Naive B cell (primary cell): ENCODE data around the gene ABCB9. TPM values are rescaled to one million over a fixed set of nuclear protein-coding genes. Genes with fewer than 3 reads are reported as not detected.
A peak's percentile ranks its signal among the peaks of the same experiment; 100 is the strongest.

Experiments used
- ATAC-seq, 2 donors: fragments of 150-1000 bp; cut with Tn5 transposase; 2 replicates each; pipeline ENCODE4 v1.10.0; 2021; ENCODE audit warnings: low read depth in 2 of 2, mild to moderate bottlenecking in 2 of 2, moderate library complexity in 2 of 2
- DNase-seq: peaks from one replicate; pipeline ENCODE4 v3.0.0; 2022
- H3K27ac Mint-ChIP-seq, 6 donors: one replicate each; pipeline ENCODE4 v1.8.0; 2020 to 2022; ENCODE audit warnings: mild to moderate bottlenecking in 6 of 6, mixed read lengths in 6 of 6, moderate library complexity in 5 of 6, inconsistent platforms in 2 of 6
- H3K27me3 Mint-ChIP-seq, 3 donors: one replicate each; pipeline ENCODE4 v1.8.0; 2021 to 2022; ENCODE audit warnings: mixed read lengths in 3 of 3, mild to moderate bottlenecking in 1 of 3
- H3K36me3 Mint-ChIP-seq, 2 donors: one replicate each; pipeline ENCODE4 v1.8.0; 2020 to 2022; ENCODE audit warnings: mixed read lengths in 2 of 2, inconsistent platforms in 1 of 2, mild to moderate bottlenecking in 1 of 2
- H3K4me1 Mint-ChIP-seq, 3 donors: one replicate each; pipeline ENCODE4 v1.8.0; 2020 to 2022; ENCODE audit warnings: mixed read lengths in 3 of 3, inconsistent platforms in 1 of 3, mild to moderate bottlenecking in 1 of 3, moderate library complexity in 1 of 3
- H3K4me3 Mint-ChIP-seq, 8 donors: one replicate each; pipeline ENCODE4 v1.8.0; 2020 to 2022; ENCODE audit warnings: mild to moderate bottlenecking in 8 of 8, mixed read lengths in 8 of 8, moderate library complexity in 8 of 8, inconsistent platforms in 2 of 8
- H3K9me3 Mint-ChIP-seq, 7 donors: one replicate each; pipeline ENCODE4 v1.8.0; 2020 to 2022; ENCODE audit warnings: mixed read lengths in 7 of 7, mild to moderate bottlenecking in 5 of 7, inconsistent platforms in 2 of 7, moderate library complexity in 1 of 7
- polyA plus RNA-seq, 6 donors: library from polyadenylated mRNA; unstranded; fragments of 300-500 nt; fragmentation: Illumina TruSeq; gene quantifications; one replicate each; pipeline ENCODE4 v1.2.3, GENCODE V29; 2021; ENCODE audit warnings: low read depth in 6 of 6

Gene ABCB9
- polyA plus RNA-seq, 6 donors from 2014 or later, result 0.18 to 0.59 (median 0.31) TPM; not detected in 1

GRCh38 chr12:122989874-122990419 lies 23.7 kb upstream of the ABCB9 start:
- Mint-ChIP-seq H3K27me3 (no peaks in the 10 kb centered on the region), H3K36me3 (peaks cover 0 to 5% of the 10 kb centered on the region in 2 donors), H3K4me3 (no peak overlapping the region), H3K9me3 (no peaks in the 10 kb centered on the region), H3K27ac (no peak overlapping the region), H3K4me1 (peaks cover 0 to 5% (median 4%) of the 10 kb centered on the region in 3 donors)
- ATAC-seq (no peak), DNase-seq (no peak)

- ATAC-seq, result no peak
These were observed 23.1 kb upstream of the ABCB9 start for GRCh38 chr12:122989225-122989839.

DNA sequence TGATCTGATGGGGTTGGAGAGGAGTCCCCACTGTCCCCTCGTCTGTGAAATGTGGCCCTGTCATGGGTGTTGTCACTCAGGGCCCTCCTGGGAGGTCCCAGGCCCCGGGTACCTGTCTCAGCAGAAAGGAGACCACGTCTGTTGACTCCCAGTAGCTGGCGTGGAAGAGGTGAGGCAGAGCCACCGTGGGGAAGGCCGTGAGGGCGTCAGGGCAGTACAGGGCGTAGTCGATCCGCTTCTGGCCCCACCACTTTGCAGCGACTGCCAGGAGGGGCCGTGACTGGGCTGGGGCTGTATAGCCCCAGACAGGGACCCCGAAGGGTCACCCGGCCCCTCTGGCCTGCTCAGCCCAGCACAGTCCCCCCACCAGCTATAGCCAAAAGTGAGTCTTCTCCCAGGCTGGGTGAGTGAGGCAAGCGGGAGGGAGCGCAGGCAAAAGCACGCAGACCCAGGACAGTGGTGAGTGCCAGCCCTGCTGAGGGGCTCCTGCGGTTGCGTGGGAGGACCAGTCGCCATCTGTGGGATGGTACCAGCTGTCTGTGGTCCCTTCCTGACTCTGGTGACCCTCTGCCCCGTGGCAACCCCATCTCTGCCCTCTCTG lies 22.4 kb upstream of the ABCB9 start:
- DNase-seq (no peak), ATAC-seq (no peak)
- peaks cover 0 to 8% of the 10 kb centered on the region in 2 donors for H3K36me3 Mint-ChIP-seq
- H3K9me3 Mint-ChIP-seq, result no peaks in the 10 kb centered on the region
- no peak overlapping the region for H3K27ac Mint-ChIP-seq
- no peak overlapping the region for H3K4me3 Mint-ChIP-seq
- peaks cover 2 to 16% (median 11%) of the 10 kb centered on the region in 3 donors for H3K4me1 Mint-ChIP-seq
- no peaks in the 10 kb centered on the region for H3K27me3 Mint-ChIP-seq

More at GRCh38 chr12:122989225-122989839, 23.1 kb upstream of the ABCB9 start:
- Mint-ChIP-seq H3K36me3 (peaks cover 0 to 8% of the 10 kb centered on the region in 2 donors), H3K27me3 (no peaks in the 10 kb centered on the region), H3K4me3 (no peak overlapping the region), H3K9me3 (no peaks in the 10 kb centered on the region), H3K27ac (no peak overlapping the region), H3K4me1 (peaks cover 0 to 10% (median 7%) of the 10 kb centered on the region in 3 donors)
- DNase-seq, result no peak

DNA sequence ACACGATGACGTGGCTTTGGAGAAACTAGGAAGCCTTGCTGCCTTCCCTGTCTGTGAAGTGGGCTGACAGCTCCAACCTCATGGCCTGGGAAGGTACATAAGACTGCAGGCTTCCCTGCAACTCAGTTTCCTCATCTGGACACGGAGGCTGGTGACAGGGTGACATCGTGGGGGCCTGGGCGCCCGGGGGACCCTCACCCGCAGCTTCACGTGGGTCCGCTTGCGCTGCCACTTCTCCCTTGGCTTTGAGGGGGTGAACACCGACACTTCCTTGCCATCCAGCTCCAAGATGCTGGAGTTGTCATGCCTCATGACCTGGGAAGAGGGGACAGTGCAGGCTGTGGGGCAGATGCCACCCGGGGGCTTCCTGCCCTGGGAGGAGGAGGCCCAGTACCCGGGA lies 21.8 kb upstream of the ABCB9 start:
- H3K9me3 Mint-ChIP-seq, result no peaks in the 10 kb centered on the region
- ATAC-seq (no peak), DNase-seq (no peak)
- H3K4me3 Mint-ChIP-seq, result peak overlapping the region in 1 of 8 donors; percentile 51
- no peaks in the 10 kb centered on the region for H3K27me3 Mint-ChIP-seq
- no peak overlapping the region for H3K27ac Mint-ChIP-seq
- peaks cover 0 to 8% of the 10 kb centered on the region in 2 donors for H3K36me3 Mint-ChIP-seq
- peaks cover 9 to 23% (median 17%) of the 10 kb centered on the region in 3 donors for H3K4me1 Mint-ChIP-seq

GRCh38 chr12:122987086-122987951 lies 21.1 kb upstream of the ABCB9 start:
- peaks cover 10 to 25% (median 17%) of the 10 kb centered on the region in 3 donors for H3K4me1 Mint-ChIP-seq
- ATAC-seq (no peak), DNase-seq (no peak)
- peak overlapping the region in 1 of 8 donors; percentile 51 for H3K4me3 Mint-ChIP-seq
- no peaks in the 10 kb centered on the region for H3K9me3 Mint-ChIP-seq
- no peak overlapping the region for H3K27ac Mint-ChIP-seq
- no peaks in the 10 kb centered on the region for H3K27me3 Mint-ChIP-seq
- peaks cover 0 to 8% of the 10 kb centered on the region in 2 donors for H3K36me3 Mint-ChIP-seq

DNA sequence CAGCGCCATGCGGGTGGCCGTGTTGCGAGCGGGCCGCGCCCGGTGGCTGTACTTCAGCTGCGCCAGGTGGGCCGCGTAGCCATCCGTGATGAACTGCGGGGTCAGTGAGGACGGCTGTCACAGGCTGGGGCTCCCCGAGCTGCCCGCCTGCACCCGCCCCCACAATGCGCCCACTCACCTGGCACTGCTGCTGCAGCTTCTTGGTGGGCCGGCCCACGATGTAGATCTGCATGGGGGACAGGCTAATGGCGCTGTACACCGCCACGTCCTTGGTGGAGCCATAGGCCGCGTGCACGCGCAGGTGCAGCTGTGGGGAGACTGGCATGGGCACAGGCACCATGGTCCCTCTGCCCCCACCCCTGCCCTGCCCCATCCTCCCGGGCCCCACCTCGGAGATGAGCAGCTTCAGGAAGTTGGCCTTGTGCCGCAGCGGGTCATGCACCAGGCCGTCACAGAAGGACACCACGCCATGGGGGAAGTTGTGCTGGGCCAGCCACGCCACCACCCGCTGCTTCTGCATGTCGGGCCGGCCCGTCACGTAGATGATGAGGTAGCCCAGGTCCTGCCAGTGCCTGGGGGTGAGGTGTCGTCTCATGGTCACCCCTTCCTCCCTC lies 20.1 kb upstream of the ABCB9 start:
- Mint-ChIP-seq H3K4me3 (no peak overlapping the region), H3K36me3 (peaks cover 0 to 8% of the 10 kb centered on the region in 2 donors), H3K9me3 (no peaks in the 10 kb centered on the region), H3K27ac (peak overlapping the region in 2 of 6 donors; percentile 29 to 71), H3K4me1 (peaks cover 19 to 34% (median 23%) of the 10 kb centered on the region in 3 donors), H3K27me3 (no peaks in the 10 kb centered on the region)
- no peak for ATAC-seq
- no peak for DNase-seq

GRCh38 chr12:122985338-122986257 lies 19.3 kb upstream of the ABCB9 start:
- no peak for ATAC-seq
- no peak for DNase-seq
- Mint-ChIP-seq H3K4me3 (no peak overlapping the region), H3K27me3 (no peaks in the 10 kb centered on the region), H3K4me1 (peaks cover 19 to 41% (median 28%) of the 10 kb centered on the region in 3 donors), H3K9me3 (no peaks in the 10 kb centered on the region), H3K27ac (no peak overlapping the region), H3K36me3 (peaks cover 0 to 8% of the 10 kb centered on the region in 2 donors)

DNA sequence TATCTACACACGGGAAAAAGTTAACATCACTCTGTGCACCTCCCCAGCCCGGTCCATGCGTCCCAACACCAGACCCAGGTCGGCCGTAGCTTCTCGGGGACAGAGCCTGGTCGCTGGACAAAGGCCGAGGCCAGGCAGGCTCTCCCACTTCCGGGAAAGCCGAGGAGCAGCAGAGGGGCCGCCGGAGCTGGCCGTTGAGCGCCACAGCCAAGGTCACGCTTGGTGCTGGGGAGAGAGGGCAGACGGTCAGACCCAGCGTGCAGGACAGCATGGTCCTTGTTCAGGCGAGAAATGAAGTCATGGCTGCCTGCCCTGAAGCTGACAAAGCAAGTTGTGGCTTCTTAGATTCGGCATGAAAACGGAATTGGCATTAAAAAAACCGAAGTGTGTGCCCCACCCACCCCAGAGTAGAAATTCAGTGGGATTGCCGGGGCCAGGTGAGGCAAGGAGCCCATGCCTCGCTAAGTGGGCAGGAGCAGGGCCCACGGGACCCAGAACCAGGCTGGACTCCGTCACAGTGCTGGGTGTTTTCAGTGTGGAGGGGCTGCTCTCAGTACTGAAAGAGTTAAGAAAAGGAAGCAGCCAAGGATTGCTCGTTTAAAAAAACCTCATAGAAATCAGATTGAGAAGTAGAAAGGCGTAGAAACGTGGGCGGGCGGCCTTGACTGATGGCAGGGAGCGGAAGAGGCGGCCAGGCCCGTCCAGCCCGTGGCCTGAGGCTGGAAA lies 18.5 kb upstream of the ABCB9 start:
- peak overlapping the region in 3 of 6 donors; percentile 60 to 65 (median 64) for H3K27ac Mint-ChIP-seq
- H3K27me3 Mint-ChIP-seq, result no peaks in the 10 kb centered on the region
- ATAC-seq (no peak), DNase-seq (no peak)
- H3K4me1 Mint-ChIP-seq, result peaks cover 22 to 45% (median 30%) of the 10 kb centered on the region in 3 donors
- H3K9me3 Mint-ChIP-seq, result no peaks in the 10 kb centered on the region
- H3K4me3 Mint-ChIP-seq, result peak overlapping the region in 4 of 8 donors; percentile 25 to 88 (median 52)
- peaks cover 0 to 8% of the 10 kb centered on the region in 2 donors for H3K36me3 Mint-ChIP-seq

GRCh38 chr12:122983789-122984515 lies 17.7 kb upstream of the ABCB9 start:
- H3K27ac Mint-ChIP-seq, result peak overlapping the region in 4 of 6 donors; percentile 38 to 84 (median 65)
- H3K4me1 Mint-ChIP-seq, result peaks cover 28 to 51% (median 30%) of the 10 kb centered on the region in 3 donors
- ATAC-seq (no peak), DNase-seq (no peak)
- H3K4me3 Mint-ChIP-seq, result peak overlapping the region in 5 of 8 donors; percentile 12 to 88 (median 43)
- H3K27me3 Mint-ChIP-seq, result no peaks in the 10 kb centered on the region
- H3K9me3 Mint-ChIP-seq, result no peaks in the 10 kb centered on the region
- H3K36me3 Mint-ChIP-seq, result peaks cover 0 to 8% of the 10 kb centered on the region in 2 donors

DNA sequence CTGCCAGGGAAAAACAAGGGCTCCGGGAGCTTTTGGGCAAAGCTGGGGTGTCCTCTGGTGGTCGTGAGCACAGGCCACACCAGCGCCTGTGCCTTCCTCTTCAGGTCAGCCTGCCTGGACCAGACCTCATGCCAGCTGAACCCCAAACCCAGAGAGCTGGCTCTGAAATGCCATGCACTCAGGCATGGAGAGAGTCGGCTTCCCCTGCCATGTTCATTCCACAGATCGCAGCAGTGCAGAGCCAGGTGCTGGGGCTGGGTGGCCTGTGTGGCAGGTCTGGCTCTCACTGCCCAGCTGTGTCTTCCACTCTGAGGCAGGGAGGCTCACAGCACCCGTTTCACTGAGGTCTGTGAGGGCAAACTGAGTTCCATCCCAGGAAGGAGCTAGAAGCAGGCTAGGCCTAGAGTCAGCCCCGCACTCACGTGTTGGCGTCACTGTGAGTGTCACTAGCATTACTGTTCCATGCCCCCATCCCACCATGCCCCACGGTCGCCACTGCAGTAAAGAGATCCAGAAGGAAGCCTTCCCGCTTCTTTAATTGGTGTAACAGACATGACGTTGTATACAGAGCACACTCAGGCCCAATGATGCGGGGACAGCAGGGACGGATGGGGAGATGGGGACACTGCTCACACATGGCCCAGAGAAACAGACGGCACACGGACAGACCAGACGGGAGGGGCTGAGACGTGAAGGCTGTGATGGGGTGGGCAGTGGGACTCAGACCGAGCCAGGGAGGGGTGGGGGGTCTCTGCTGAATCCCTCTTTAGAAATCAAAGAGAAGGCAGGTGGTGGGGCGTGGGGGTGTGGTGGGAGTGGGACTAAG lies 16.9 kb upstream of the ABCB9 start:
- H3K27ac Mint-ChIP-seq, result peak overlapping the region in 3 of 6 donors; percentile 38 to 66 (median 59)
- DNase-seq, result no peak
- no peaks in the 10 kb centered on the region for H3K27me3 Mint-ChIP-seq
- peaks cover 30 to 53% (median 30%) of the 10 kb centered on the region in 3 donors for H3K4me1 Mint-ChIP-seq
- ATAC-seq, result no peak
- peaks cover 0 to 8% of the 10 kb centered on the region in 2 donors for H3K36me3 Mint-ChIP-seq
- H3K9me3 Mint-ChIP-seq, result no peaks in the 10 kb centered on the region
- peak overlapping the region in 5 of 8 donors; percentile 88 to 95 (median 89) for H3K4me3 Mint-ChIP-seq
